HG03439 (cell line): Measurements from ENCODE around the gene ITGB3.
"Not testable (repeated sequence)": the region's sequence is repeated elsewhere in the genome, so short reads cannot be mapped to it uniquely, and the experiment has no call there.

Experiments used
- ATAC-seq: cut with Tn5 transposase; IDR thresholded peaks from one replicate; pipeline ENCODE4 v1.9.1; 2021; ENCODE audit warnings: mild to moderate bottlenecking, moderate library complexity; ENCODE audit not compliant: unreplicated experiment

The ITGB3 gene

DNA sequence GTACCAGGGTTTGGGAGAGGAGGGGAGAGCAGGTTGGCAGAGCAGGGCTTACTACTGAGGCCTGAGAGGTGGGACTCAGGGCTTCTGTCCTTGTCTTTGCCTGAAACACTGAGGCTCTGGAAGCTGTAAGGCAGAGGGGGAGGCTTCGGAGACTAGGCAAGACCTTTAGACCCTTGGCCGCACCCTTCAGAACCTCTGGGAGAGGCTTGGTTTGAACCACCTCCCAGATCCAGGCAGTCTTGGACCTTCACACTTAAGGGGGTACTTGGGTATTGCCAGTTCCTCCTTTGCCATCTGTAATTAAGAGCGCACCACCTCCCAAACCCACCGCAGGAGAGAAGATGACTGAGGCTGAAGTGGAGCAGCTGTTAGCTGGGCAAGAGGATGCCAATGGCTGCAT is 31.6 kb upstream of the ITGB3 start:
- ATAC-seq: no peak

DNA sequence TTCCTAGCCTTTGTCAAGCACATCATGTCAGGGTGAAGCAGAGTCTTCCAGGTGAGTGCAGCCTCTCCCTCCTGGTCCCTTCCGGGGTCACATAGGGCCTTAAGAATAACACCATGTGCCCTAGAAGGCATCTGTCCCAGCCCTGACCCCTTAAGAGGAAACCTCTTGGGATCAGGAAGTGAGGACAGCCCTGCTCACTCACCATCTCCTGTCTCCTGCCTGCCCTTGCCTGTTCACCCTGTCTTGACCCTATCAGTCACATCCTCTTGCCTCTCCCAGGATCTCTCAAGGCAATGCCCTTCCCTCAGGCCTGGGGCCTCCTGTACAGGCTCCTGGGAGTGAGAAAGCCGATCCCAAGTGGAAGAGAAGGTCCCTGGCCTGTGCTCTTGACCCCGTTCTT is 30.6 kb upstream of the ITGB3 start:
- ATAC-seq: no peak

GRCh38 chr17:47223460-47223859 is 30.2 kb upstream of the ITGB3 start:
- ATAC-seq: no peak

DNA sequence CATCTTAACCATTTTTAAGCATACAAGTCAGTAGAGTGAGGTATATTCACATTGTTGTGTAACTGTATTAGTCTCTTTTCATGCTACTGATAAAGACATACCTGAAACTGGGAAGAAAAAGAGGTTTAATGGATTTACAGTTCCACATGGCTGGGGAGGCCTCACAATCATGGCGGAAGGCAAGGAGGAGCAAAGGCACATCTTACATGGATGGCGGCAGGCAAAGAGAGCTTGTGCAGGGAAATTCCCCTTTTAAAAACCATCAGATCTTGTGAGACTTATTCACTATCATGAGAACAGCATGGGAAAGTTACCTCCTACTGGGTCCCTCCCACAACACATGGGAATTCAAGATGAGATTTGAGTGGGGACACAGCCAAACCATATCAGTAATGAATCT is 29.6 kb upstream of the ITGB3 start:
- not testable (repeated sequence) for ATAC-seq

DNA sequence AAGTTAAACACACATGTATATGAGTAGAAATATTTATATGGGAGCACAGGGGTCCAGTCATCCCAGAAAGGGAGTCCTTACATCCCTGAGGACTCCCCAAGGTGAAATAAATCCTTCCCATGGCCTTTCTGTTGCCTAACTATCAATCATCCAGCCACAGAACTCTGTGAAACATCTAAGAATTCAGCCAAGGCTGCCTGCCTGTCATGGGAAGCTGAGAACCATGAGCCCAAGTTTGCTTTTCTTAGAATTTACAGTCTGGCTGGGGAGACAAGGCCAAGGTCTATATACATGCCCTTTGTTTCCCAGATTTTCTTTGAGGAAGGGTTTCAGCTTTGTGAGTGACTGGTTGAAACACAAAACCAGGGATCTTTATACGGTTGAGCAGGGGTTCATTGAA is 28.7 kb upstream of the ITGB3 start:
- no peak for ATAC-seq

- no peak for ATAC-seq
These were observed 28.2 kb upstream of the ITGB3 start for GRCh38 chr17:47225436-47225858.

- ATAC-seq: no peak
These were observed 27.5 kb upstream of the ITGB3 start for GRCh38 chr17:47225911-47226688.

- ATAC-seq: no peak
These were observed 25.8 kb upstream of the ITGB3 start for GRCh38 chr17:47227862-47228261.

DNA sequence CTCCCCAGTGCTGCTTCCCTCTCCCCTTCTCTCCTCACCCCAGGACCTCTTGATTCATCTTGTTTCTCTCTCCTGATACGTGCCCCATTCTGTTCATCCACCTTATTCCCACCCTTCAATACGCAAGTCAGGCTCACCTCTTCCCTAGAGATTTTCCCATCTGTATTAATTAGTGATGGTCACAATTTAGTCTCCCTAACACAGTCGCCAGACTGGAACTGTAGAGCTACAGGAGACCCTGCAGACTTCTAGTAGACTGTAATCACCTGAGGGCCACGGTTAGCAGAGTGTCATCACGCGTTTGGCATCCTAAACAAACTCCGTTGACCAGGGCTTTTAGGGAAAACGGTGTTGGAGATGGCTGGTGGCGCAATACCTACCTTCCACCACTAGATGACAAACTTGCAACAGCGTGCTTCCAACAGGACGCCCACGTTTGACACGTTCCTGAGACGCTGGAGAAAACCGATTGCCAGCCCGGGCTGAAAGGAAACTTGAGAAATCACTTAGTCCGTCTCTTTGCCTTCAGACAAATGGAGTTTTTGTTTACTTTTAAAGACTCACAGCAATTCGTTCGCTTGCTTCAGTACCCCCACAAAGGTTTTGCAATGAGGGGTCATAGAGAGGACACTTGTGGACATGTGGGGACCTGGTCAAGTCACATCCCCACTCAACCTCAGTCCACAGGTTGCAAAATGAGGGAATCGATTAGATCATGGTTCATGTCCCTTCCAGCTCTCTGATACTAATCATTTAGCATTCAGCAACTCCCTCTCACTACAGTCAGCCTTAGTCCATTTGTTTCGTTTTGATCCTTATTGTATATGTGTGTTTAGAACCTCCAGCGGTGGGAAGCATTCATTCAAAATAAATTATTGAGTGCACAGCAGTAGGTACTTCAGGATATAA is 23.8 kb upstream of the ITGB3 start:
- ATAC-seq: peak; percentile 75

DNA sequence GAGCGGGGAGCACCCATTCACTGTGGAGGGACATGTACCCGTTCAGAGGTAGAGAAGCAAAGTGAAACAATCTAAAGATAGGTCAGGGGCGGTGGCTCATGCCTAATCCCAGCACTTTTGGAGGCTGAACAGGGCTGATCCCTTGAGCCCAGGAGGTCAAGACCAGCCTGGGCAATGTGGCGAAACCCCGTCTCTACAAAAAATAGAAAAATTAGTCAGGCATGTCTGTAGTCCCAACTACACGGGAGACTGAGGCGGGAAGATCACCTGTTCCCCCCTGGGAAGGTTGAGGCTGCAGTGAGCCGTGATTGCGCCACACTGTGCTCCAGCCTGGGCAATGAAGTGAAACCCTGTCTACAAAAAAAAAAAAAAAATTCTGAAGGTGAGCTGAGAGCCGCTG is 22.8 kb upstream of the ITGB3 start:
- no peak for ATAC-seq

DNA sequence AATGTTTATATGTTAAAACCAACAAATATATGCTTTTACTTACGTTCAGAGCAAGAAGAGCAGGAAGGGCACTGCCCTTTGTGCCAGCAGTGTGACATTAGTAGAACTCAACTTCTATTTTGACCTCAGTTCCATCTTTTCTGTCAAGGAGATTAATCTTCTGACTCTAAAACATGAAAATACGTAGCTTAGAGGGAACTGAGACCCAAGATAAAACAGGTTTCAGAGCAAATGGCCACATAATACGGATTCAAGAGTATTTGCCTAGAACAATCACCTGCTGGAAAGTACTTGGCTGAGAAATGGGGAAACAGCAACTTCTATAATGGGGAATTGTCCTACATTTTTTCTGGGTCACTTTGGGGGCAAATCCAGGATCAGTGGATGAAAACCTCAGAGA is 22.3 kb upstream of the ITGB3 start:
- ATAC-seq: no peak

GRCh38 chr17:47231866-47232265 is 21.8 kb upstream of the ITGB3 start:
- no peak for ATAC-seq

- ATAC-seq: no peak
These were observed 21.2 kb upstream of the ITGB3 start for GRCh38 chr17:47232465-47232864.

DNA sequence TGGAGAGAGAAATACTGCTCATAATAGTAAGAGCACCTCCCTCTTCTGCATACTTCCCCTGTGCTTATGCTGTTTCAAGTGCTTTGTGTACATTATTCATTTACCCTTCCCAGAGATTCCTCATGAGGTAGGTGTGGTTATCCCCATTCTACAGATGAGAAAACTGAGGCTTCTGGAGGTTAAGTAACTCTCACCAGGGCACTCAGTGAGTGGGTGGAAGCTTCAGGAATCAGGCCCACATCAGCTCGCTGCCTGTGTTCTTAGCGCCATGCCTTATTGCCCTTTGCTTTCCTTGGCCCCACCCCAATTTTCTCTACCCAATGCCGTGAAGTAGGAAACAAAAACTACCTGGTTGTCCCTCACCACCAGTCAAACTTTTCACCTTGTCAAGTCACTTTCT is 18.1 kb upstream of the ITGB3 start:
- no peak for ATAC-seq

DNA sequence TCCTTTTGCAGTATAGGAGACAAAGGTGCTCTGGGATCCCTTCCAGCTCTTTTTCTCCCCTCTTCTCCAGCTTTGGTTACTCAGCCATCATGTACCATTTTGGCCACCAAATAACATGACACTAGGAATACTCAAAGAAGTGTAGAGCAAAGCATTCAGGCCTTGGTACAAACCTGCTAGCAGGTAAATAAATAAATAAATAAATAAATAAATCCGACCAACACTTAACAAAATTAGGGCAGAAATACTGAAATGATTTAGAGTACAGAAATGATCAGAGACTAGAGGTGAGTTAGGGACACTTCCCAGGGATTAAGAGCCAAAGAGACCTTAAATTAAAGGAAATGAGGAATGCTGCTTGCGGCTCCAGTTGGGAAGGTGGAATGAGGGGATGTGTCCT is 17.7 kb upstream of the ITGB3 start:
- ATAC-seq: no peak

DNA sequence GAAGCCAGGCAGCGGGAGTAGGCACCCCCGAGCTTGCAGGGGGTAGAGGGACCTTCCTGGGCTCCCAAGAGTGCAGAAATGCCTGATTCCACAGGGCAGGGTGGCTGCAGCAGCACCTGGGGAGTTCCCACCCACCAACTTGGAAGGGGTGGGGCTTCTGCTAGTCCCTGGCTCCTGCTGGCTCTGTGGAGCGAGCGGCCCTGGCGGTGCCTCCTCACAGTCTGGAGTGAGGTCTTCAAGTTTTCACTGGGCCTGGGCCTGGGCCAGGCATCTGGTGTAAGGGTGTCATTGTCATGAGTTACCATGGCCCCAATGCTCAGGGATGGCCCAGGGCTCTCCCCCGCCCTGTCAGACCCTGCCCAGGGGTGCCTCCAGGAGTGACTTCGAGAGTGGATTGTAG is 15.8 kb upstream of the ITGB3 start:
- ATAC-seq: no peak

DNA sequence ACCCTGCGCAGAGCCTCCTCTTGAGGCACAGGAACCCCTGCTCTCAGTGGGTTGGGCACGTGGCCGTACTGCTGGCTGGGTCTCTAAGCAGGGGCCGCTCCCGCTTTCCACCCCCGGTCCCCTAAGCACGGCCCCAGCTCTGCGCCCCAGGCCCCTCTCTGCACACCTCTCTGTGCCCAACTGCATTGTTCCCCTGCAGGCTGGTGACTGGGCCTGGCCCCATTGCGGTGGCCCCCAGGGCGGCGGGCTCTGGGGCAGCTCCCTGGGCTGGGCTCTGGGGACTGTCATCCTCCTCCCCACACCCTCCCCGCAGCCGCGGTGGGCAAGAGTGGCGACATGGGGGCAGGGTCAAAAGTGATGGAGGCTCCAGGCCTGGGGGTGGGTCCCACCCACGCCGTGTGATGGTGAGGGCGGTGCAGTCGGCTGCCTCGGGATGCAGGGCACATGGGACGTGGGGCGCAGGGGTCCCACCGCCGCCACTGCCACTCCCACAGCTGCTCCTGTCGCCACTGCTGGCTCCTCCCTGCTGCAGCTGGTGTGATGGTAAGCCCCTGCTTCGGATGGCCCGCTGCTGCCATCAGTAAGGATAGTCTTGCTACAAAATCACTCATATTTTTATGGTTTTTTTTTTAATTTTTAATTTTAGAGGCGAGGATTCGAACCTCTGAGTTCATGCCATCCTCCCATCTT is 15.2 kb upstream of the ITGB3 start:
- no peak for ATAC-seq

DNA sequence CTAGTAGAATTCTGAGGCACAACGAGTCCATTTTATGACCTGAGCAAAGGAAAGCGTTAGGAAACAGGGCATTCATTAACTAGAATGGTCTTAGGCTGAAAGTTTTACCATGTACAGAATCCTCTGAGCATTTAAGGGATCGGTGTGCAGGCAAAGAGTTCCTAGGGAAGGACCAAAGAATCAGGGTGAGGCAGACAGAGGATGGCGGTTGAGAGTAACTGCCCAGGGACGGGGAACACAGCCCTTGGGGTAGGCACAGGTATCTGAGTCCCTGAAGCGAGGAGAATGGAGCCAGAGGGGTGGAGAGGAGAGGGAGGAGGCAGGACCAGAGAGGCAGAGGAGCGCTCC is 14.0 kb upstream of the ITGB3 start:
- no peak for ATAC-seq

- no peak for ATAC-seq
These were observed 13.5 kb upstream of the ITGB3 start for GRCh38 chr17:47239967-47240651.

DNA sequence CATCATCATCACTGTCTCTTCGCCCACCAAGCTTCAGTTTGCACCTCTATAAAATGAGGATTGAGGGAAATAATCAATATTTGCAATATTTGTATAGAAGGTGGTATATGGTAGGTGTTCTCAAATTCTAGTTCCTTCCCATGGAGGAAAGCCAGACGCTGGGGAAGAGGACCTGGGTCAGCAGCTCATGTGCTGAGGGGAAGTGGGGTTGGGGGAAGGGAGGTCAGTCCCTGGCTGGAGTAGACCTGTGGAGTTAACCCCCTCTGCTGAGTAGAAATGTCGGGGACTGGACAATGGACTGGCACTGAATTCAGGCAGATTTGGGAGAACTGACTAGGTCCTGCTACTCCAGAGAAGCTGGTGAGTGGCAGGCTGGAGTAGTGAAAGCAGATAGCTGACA is 12.8 kb upstream of the ITGB3 start:
- no peak for ATAC-seq

- ATAC-seq: no peak
These were observed 11.0 kb upstream of the ITGB3 start for GRCh38 chr17:47242648-47243047.
